Measurements from ENCODE around the gene TMEM51.

GRCh38 chr1:15178571-15179484, 25.3 kb downstream of the TMEM51 start:
- TF ChIP-seq POLR2A (IDR thresholded peaks at IDR 0.05; ENCODE audit: extremely low read depth, insufficient read length) (no peak), CTCF (IDR thresholded peaks at IDR 0.05; ENCODE audit: low read depth, low read length) (no peak), MYC (IDR thresholded peaks at IDR 0.05; ENCODE audit: low read depth, low read length) (no peak)
